Occipital lobe (tissue), 3 donors: Measurements from ENCODE around the gene GPR176. TPM values are rescaled to one million over a fixed set of nuclear protein-coding genes. Genes with fewer than 3 reads are reported as not detected.

Experiments used
- DNase-seq: peaks from one replicate; lab custom pipeline; 2025; lab: John Stamatoyannopoulos, UW
- small RNA-seq: library from RNA; depleted of rRNA; stranded (forward); fragments of <200 nt; gene quantifications from one replicate; pipeline ENCODE3, GENCODE V24; 2014
- total RNA-seq: library from RNA; depleted of rRNA; stranded (reverse); fragments of >200 nt; gene quantifications from one replicate; pipeline ENCODE4 v1.2.3, GENCODE V29; 2014

GPR176 gene
- total RNA-seq, 1 donor from 2014 or later: 44.3 TPM

- DNase-seq: no peak
Measured at GRCh38 chr15:39784125-39784524, 135.9 kb downstream of the GPR176 start.

GRCh38 chr15:39783244-39783820, 136.7 kb downstream of the GPR176 start:
- DNase-seq: no peak

- DNase-seq: peak; percentile 96
Measured at GRCh38 chr15:39782441-39783138, 137.5 kb downstream of the GPR176 start, which contains the start of gene FSIP1. Gene FSIP1 (minus strand): TSS chr15:39782841. CDS start chr15:39776524, 6,317 bp downstream.

- DNase-seq: no peak
Measured at GRCh38 chr15:39781967-39782302, 138.1 kb downstream of the GPR176 start.

- no peak for DNase-seq
Measured at GRCh38 chr15:39781147-39781966, 138.7 kb downstream of the GPR176 start.

GRCh38 chr15:39778021-39778420, 142.0 kb downstream of the GPR176 start:
- no peak for DNase-seq

- DNase-seq: no peak
Measured at GRCh38 chr15:39777496-39777895, 142.6 kb downstream of the GPR176 start.

GRCh38 chr15:39776068-39776467, 144.0 kb downstream of the GPR176 start:
- DNase-seq: no peak

GRCh38 chr15:39774688-39775267, 145.3 kb downstream of the GPR176 start:
- no peak for DNase-seq

GRCh38 chr15:39770748-39771689, 149.0 kb downstream of the GPR176 start:
- no peak for DNase-seq

- no peak for DNase-seq
Measured at GRCh38 chr15:39767921-39768320, 152.1 kb downstream of the GPR176 start.

- DNase-seq: no peak
Measured at GRCh38 chr15:39761006-39761405, 159.1 kb downstream of the GPR176 start.

GRCh38 chr15:39756806-39757522, 163.1 kb downstream of the GPR176 start:
- no peak for DNase-seq

- no peak for DNase-seq
Measured at GRCh38 chr15:39752991-39753390, 167.1 kb downstream of the GPR176 start.

- no peak for DNase-seq
Measured at GRCh38 chr15:39752246-39752645, 167.8 kb downstream of the GPR176 start.

Small RNA genes lying within 50 kb of the gene (small RNA-seq; reads per million reads assigned to genes)
- not detected for gene RF00019

Other genes starting within 250 kb of the GPR176 start
- gene FSIP1, start 137.4 kb downstream of the GPR176 start, total RNA-seq: 14.7 TPM
- 28.7 TPM for gene EIF2AK4, start 13.8 kb upstream of the GPR176 start, total RNA-seq
- gene SRP14, start 118.9 kb upstream of the GPR176 start, total RNA-seq: 112 TPM
- 4.2 TPM for gene BMF, start 188.6 kb upstream of the GPR176 start, total RNA-seq
- 6.6 TPM for gene BUB1B, start 240.8 kb upstream of the GPR176 start, total RNA-seq